Calu3 (cell line): ENCODE results near the gene DNAJC4. TPM values are rescaled to one million over a fixed set of nuclear protein-coding genes. Genes with fewer than 3 reads are reported as not detected.

Experiments
- BruUV-seq: library from RNA; stranded (reverse); fragments of 400-500 nt; replicated peaks from 2 replicates; lab custom pipeline; 2021; lab: Mats Ljungman, UMichigan
- CTCF ChIA-PET: fragments of 300-600 bp; sonication (Branson Sonifier 250); formaldehyde crosslinking; loops from one replicate; lab custom pipeline; 2022; ENCODE audit warnings: antibody characterized with exemption; lab: Charles Lee
- DNase-seq: peaks from one replicate; pipeline ENCODE4 v3.0.0; 2022
- H3K27ac Mint-ChIP-seq: one replicate; pipeline ENCODE4 v1.8.0; 2022; ENCODE audit warnings: mixed read lengths; ENCODE audit not compliant: unreplicated experiment
- H3K27me3 Mint-ChIP-seq: one replicate; pipeline ENCODE4 v1.8.0; 2022; ENCODE audit warnings: mixed read lengths; ENCODE audit not compliant: unreplicated experiment
- H3K36me3 Mint-ChIP-seq: one replicate; pipeline ENCODE4 v1.8.0; 2022; ENCODE audit warnings: mild to moderate bottlenecking, moderate library complexity, mixed read lengths; ENCODE audit not compliant: insufficient read depth, unreplicated experiment
- H3K4me1 Mint-ChIP-seq: one replicate; pipeline ENCODE4 v1.8.0; 2022; ENCODE audit warnings: mild to moderate bottlenecking, low read depth, mixed read lengths; ENCODE audit not compliant: unreplicated experiment
- H3K4me3 Mint-ChIP-seq: one replicate; pipeline ENCODE4 v1.8.0; 2022; ENCODE audit warnings: mild to moderate bottlenecking, low read depth, moderate library complexity, mixed read lengths; ENCODE audit not compliant: unreplicated experiment
- H3K9me3 Mint-ChIP-seq: one replicate; pipeline ENCODE4 v1.8.0; 2022; ENCODE audit warnings: low read depth, mixed read lengths; ENCODE audit not compliant: unreplicated experiment
- CTCF ChIP-seq: fragments of 200-600 bp; IDR thresholded peaks from one replicate; pipeline ENCODE4 v1.8.0; 2022; ENCODE audit warnings: antibody characterized with exemption; ENCODE audit not compliant: unreplicated experiment
- intact Hi-C: fragments of 100-400 bp; cut with micrococcal nuclease; formaldehyde crosslinking; loops from one replicate; pipeline ENCODE4 v1.10.0; 2022; ENCODE audit not compliant: unreplicated experiment
- total RNA-seq: library from RNA; stranded (reverse); gene quantifications from 2 replicates; pipeline ENCODE4 v1.2.3, GENCODE V29; 2022

The DNAJC4 gene
- total RNA-seq, 1 experiment from 2014 or later: 26.6 TPM

- DNase-seq: no peak
- CTCF ChIA-PET: interaction anchor here (0.6 kb wide), 1 partner anchor 1080 kb away, joined by 8 read pairs; no protein-coding TSS in a partner anchor
- peaks cover 90% of the 10 kb centered on the region for H3K36me3 Mint-ChIP-seq
- no peaks in the 10 kb centered on the region for H3K9me3 Mint-ChIP-seq
- TF ChIP-seq CTCF: no peak
- no peaks in the 10 kb centered on the region for H3K27me3 Mint-ChIP-seq
- no peak overlapping the region for H3K27ac Mint-ChIP-seq
- H3K4me1 Mint-ChIP-seq: peaks cover 9% of the 10 kb centered on the region
- BruUV-seq: no TSS peak
- intact Hi-C loops: no loop called here
- no peak overlapping the region for H3K4me3 Mint-ChIP-seq
These were observed 10.6 kb upstream of the DNAJC4 start for GRCh38 chr11:64219755-64220154.

GRCh38 chr11:64220271-64220670 is 10.1 kb upstream of the DNAJC4 start:
- Mint-ChIP-seq H3K27ac (no peak overlapping the region), H3K4me3 (no peak overlapping the region), H3K27me3 (no peaks in the 10 kb centered on the region), H3K4me1 (peaks cover 9% of the 10 kb centered on the region), H3K9me3 (no peaks in the 10 kb centered on the region), H3K36me3 (peaks cover 90% of the 10 kb centered on the region)
- TF ChIP-seq CTCF: no peak
- BruUV-seq: no TSS peak
- intact Hi-C loops: no loop called here
- no peak for DNase-seq
- CTCF ChIA-PET: interaction anchor here (0.6 kb wide), 2 partner anchors 18 to 1080 kb away, joined by 7 to 8 read pairs; no protein-coding TSS in a partner anchor

- no peak for DNase-seq
- BruUV-seq: no TSS peak
- intact Hi-C loops: no loop called here
These were observed 9.6 kb upstream of the DNAJC4 start for GRCh38 chr11:64220798-64221197.

GRCh38 chr11:64222651-64223000 is 7.7 kb upstream of the DNAJC4 start:
- DNase-seq: no peak
- CTCF ChIA-PET: interaction anchor here (0.7 kb wide), 1 partner anchor 15 kb away, joined by 5 read pairs; no protein-coding TSS in a partner anchor
- Mint-ChIP-seq H3K27me3 (no peaks in the 10 kb centered on the region), H3K4me3 (no peak overlapping the region), H3K4me1 (peaks cover 12% of the 10 kb centered on the region), H3K27ac (no peak overlapping the region), H3K9me3 (no peaks in the 10 kb centered on the region), H3K36me3 (peaks cover 94% of the 10 kb centered on the region)
- no peak for TF ChIP-seq CTCF
- no TSS peak for BruUV-seq
- intact Hi-C loops: no loop called here

More at GRCh38 chr11:64220798-64221197, 9.6 kb upstream of the DNAJC4 start:
- H3K27me3 Mint-ChIP-seq: no peaks in the 10 kb centered on the region
- TF ChIP-seq CTCF: no peak
- peaks cover 9% of the 10 kb centered on the region for H3K4me1 Mint-ChIP-seq
- no peaks in the 10 kb centered on the region for H3K9me3 Mint-ChIP-seq
- CTCF ChIA-PET: interaction anchor here (0.6 kb wide), 1 partner anchor 18 kb away, joined by 7 read pairs; no protein-coding TSS in a partner anchor
- no peak overlapping the region for H3K27ac Mint-ChIP-seq
- H3K36me3 Mint-ChIP-seq: peaks cover 90% of the 10 kb centered on the region
- H3K4me3 Mint-ChIP-seq: no peak overlapping the region
